Right atrium auricular region (tissue), 2 donors: ENCODE data around the gene HSBP1L1. TPM values are rescaled to one million over a fixed set of nuclear protein-coding genes. Genes with fewer than 3 reads are reported as not detected.

Experiments
- DNase-seq: peaks from one replicate; pipeline ENCODE4 v3.0.0-alpha.2; 2019; ENCODE audit warnings: low spot score
- H3K27ac ChIP-seq, 2 donors: fragments of 200-600 bp; sonication (generic); 1 replicate in 1 of 2; 2 replicates in 1 of 2; pipeline ENCODE4 v1.5.1; 2016 to 2019
- H3K27me3 ChIP-seq, 2 donors: fragments of 200-600 bp; sonication (generic); one replicate each; pipeline versions ENCODE4 v1.5.1 to v1.6.0; 2017 to 2019
- H3K36me3 ChIP-seq: fragments of 200-600 bp; sonication (generic); one replicate; pipeline ENCODE4 v1.5.1; 2016
- H3K4me1 ChIP-seq, 2 donors: fragments of 200-600 bp; sonication (generic); one replicate each; pipeline versions ENCODE4 v1.5.1 to v1.6.0; 2017 to 2019
- H3K4me3 ChIP-seq, 2 donors: fragments of 200-600 bp; sonication (generic); 1 replicate in 1 of 2; 2 replicates in 1 of 2; pipeline ENCODE4 v1.5.1; 2017 to 2019; ENCODE audit warnings: mild to moderate bottlenecking in 1 of 2, moderate library complexity in 1 of 2
- H3K9me3 ChIP-seq, 2 donors: fragments of 200-600 bp; sonication (generic); one replicate each; pipeline ENCODE4 v1.5.1; 2019
- CTCF ChIP-seq, 2 donors: fragments of 200-600 bp; sonication (generic); IDR thresholded peaks; one replicate each; pipeline ENCODE4 v1.5.1; 2019; ENCODE audit warnings: antibody characterized with exemption in 2 of 2
- total RNA-seq, 2 donors: library from RNA; depleted of rRNA; stranded (reverse); fragments of >200 nt; gene quantifications; one replicate each; pipeline ENCODE4 v1.1.0, GENCODE V29; 2016

The HSBP1L1 gene
- total RNA-seq, 2 donors from 2014 or later = 8.6 to 13.0 TPM

DNA sequence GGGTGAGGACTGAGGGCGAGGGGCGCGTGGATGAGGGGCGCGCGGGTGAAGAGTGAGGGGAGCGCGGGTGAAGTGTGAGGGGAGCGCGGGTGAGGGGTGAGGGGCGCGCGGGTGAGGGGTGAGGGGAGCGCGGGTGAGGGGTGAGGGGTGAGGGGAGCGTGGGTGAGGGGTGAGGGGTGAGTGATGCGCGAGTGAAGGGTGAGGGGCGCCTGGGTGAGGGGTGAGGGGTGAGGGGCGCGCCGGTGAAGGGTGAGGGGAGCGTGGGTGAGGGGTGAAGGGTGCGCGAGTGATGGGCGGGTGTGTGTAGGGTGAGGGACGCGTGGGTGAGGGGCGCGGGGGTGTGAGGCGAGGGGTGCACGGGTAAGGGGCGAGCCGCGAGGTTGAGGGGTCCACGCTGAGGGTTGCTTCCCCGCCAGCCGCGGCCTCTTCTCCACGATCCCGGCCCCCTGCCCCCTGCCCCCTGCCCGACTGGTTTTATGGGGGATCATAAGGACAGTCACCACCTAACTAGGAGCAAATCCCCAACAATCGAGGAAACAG lies 11.9 kb upstream of the HSBP1L1 start:
- Histone ChIP-seq H3K4me3 (peak overlapping the region; percentile 97 to 99), H3K27me3 (no peaks in the 10 kb centered on the region), H3K36me3 (no peaks in the 10 kb centered on the region), H3K9me3 (no peaks in the 10 kb centered on the region), H3K4me1 (peaks cover 0 to 41% of the 10 kb centered on the region in 2 donors), H3K27ac (peak overlapping the region in 1 of 2 donors; percentile 93)
- no peak for DNase-seq
- TF ChIP-seq CTCF (IDR thresholded peaks at IDR 0.05) = no peak

GRCh38 chr18:79952996-79953559 lies 11.4 kb upstream of the HSBP1L1 start:
- Histone ChIP-seq H3K9me3 (no peaks in the 10 kb centered on the region), H3K4me3 (no peak overlapping the region), H3K27me3 (no peaks in the 10 kb centered on the region), H3K4me1 (peaks cover 0 to 36% of the 10 kb centered on the region in 2 donors), H3K27ac (no peak overlapping the region), H3K36me3 (no peaks in the 10 kb centered on the region)
- no peak for DNase-seq
- no peak for TF ChIP-seq CTCF (IDR thresholded peaks at IDR 0.05)

DNA sequence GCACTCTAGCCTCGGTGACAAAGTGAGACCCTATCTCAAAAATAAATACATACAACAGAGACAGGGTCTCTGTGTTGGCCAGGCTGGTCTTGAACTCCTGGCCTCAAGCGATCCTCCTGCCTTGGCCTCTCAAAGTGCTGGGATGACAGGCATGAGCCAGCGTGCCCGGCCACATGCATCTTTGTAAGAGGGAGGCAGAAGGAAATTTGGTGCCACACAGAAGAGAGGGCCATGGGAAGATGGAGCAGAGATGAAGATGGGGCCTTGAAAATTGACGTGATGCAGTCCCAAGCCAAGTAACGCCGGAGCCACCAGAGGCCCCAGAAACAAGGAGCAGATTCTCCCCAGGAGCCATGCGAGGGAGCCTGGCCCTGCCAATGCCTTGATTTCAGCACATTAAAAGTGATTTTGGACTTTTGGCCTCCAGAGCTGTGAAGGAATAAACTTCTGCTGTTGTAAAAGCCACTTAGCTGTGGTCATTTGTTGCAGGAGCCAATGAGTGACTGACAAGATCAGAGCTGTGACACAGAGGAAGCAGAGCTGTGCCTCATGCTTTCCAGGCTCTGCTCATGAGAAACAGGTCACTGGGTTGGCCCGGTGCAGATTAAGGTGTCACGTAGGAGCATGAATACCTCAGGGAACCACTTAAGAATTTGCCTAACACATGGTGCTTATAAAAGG lies 10.3 kb upstream of the HSBP1L1 start:
- H3K9me3 ChIP-seq = no peaks in the 10 kb centered on the region
- H3K27ac ChIP-seq = no peak overlapping the region
- no peaks in the 10 kb centered on the region for H3K27me3 ChIP-seq
- H3K4me3 ChIP-seq = no peak overlapping the region
- TF ChIP-seq CTCF (IDR thresholded peaks at IDR 0.05) = no peak
- peaks cover 0 to 25% of the 10 kb centered on the region in 2 donors for H3K4me1 ChIP-seq
- no peaks in the 10 kb centered on the region for H3K36me3 ChIP-seq
- no peak for DNase-seq

DNA sequence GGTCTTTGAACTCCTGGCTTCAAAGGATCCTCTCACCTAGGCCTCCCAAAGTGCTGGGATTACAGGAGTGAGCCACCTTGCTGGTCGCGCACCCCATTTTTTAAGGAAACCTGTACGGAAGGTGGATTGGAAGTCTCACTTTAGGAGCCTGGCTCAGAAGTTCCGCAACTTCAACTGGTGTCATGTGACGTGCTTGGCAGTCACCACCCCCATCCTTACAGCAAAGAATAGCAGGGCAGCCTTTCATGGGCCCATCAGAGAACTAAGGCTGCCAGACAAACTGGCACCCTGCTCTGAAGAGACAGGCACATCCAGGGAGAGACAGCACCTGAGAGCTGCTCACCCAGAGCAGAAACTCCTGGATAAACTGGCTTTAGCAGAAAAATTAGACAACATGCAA lies 9.7 kb upstream of the HSBP1L1 start:
- no peaks in the 10 kb centered on the region for H3K36me3 ChIP-seq
- DNase-seq = no peak
- no peak overlapping the region for H3K4me3 ChIP-seq
- TF ChIP-seq CTCF (IDR thresholded peaks at IDR 0.05) = no peak
- H3K9me3 ChIP-seq = no peaks in the 10 kb centered on the region
- H3K27me3 ChIP-seq = no peaks in the 10 kb centered on the region
- H3K4me1 ChIP-seq = peaks cover 0 to 18% of the 10 kb centered on the region in 2 donors
- no peak overlapping the region for H3K27ac ChIP-seq

DNA sequence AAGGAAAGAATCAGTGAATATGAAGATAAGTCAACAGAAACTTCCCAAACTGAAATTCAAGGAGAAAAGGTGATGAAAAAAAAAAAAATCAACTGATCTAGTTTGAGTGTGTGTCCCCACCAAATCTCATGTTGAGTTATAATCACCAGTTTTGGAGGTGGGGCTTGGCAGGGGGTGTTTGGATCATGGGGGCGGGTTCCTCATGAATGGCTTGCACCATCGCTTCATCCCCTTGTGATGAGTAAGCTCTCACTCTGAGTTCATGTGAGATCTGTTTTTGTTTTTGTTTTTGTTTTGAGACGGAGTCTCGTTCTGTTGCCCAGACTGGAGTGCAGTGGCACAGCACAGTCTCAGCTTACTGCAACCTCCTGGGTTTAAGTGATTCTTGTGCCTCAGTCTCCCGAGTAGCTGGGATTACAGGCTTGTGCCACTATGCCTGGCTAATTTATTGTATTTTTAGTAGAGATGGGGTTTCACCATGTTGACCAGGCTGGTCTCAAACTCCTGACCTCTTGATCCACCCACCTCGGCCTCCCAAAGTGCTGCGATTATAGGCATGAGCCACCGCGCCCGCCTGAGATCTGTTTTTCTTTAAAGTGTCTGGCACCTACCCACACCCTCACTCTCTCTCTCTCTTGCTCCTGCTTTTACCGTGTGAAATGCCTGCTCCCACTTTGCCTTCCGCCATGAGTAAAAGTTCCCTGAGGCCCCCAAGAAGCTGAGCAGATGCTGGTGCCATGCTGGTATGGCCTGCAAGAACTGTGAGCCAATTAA lies 9.0 kb upstream of the HSBP1L1 start:
- Histone ChIP-seq H3K4me3 (no peak overlapping the region), H3K36me3 (no peaks in the 10 kb centered on the region), H3K27me3 (no peaks in the 10 kb centered on the region), H3K4me1 (peaks cover 0 to 12% of the 10 kb centered on the region in 2 donors), H3K9me3 (no peaks in the 10 kb centered on the region), H3K27ac (no peak overlapping the region)
- TF ChIP-seq CTCF (IDR thresholded peaks at IDR 0.05) = no peak
- no peak for DNase-seq
